ENCODE measurements around the gene TBC1D22B.

TBC1D22B gene

GRCh38 chr6:37368961-37369320, 111.4 kb downstream of the TBC1D22B start:
- DNase-seq, result no peak

- no peak for DNase-seq
Observed at GRCh38 chr6:37369321-37370201, 112.0 kb downstream of the TBC1D22B start.

- no peak for DNase-seq
Observed at GRCh38 chr6:37371154-37372083, 113.8 kb downstream of the TBC1D22B start.

- DNase-seq, result no peak
Observed at GRCh38 chr6:37372116-37372515, 114.5 kb downstream of the TBC1D22B start.

- DNase-seq, result no peak
Observed at GRCh38 chr6:37373822-37374471, 116.4 kb downstream of the TBC1D22B start.

GRCh38 chr6:37375376-37375775, 117.8 kb downstream of the TBC1D22B start:
- no peak for DNase-seq

GRCh38 chr6:37376078-37376743, 118.6 kb downstream of the TBC1D22B start:
- no peak for DNase-seq

GRCh38 chr6:37381579-37381978, 124.0 kb downstream of the TBC1D22B start:
- DNase-seq, result peak; percentile 65 to 80
